Stimulated activated CD8-positive, alpha-beta memory T cell treated with anti-CD3 and anti-CD28 coated beads, Interleukin-2, amount 100 ng/mL, for 48 hours (primary cell): Measurements from ENCODE around the gene ULK1.

Source experiments
- DNase-seq, 2 donors: peaks; one replicate each; pipeline ENCODE4 v3.0.0-alpha.2; 2020; ENCODE audit warnings: low read depth in 2 of 2

ULK1 gene

GRCh38 chr12:131971226-131971625 lies 76.8 kb downstream of the ULK1 start:
- DNase-seq = no peak
